Endothelial cell (in vitro differentiated cells): ENCODE results near the gene KMT2C. TPM values are rescaled to one million over a fixed set of nuclear protein-coding genes. Genes with fewer than 3 reads are reported as not detected.
"Not testable (repeated sequence)": the region's sequence is repeated elsewhere in the genome, so short reads cannot be mapped to it uniquely, and the experiment has no call there.

ENCODE experiments used
- DNase-seq: peaks from one replicate; pipeline ENCODE4 v3.0.0; 2021; ENCODE audit warnings: low spot score
- H3K27ac Mint-ChIP-seq: one replicate; pipeline ENCODE4 v1.8.0; 2021; ENCODE audit warnings: mixed read lengths, inconsistent platforms; ENCODE audit not compliant: unreplicated experiment
- H3K27me3 Mint-ChIP-seq: one replicate; pipeline ENCODE4 v1.8.0; 2021; ENCODE audit warnings: mild to moderate bottlenecking, moderate library complexity, mixed read lengths, inconsistent platforms; ENCODE audit not compliant: unreplicated experiment
- H3K36me3 Mint-ChIP-seq: one replicate; pipeline ENCODE4 v1.8.0; 2021; ENCODE audit warnings: mild to moderate bottlenecking, low read depth, mixed read lengths, inconsistent platforms; ENCODE audit not compliant: unreplicated experiment
- H3K4me1 Mint-ChIP-seq: one replicate; pipeline ENCODE4 v1.8.0; 2021; ENCODE audit warnings: mild to moderate bottlenecking, mixed read lengths, inconsistent platforms; ENCODE audit not compliant: unreplicated experiment
- H3K4me3 Mint-ChIP-seq: one replicate; pipeline ENCODE4 v1.8.0; 2021; ENCODE audit warnings: mild to moderate bottlenecking, mixed read lengths, inconsistent platforms; ENCODE audit not compliant: unreplicated experiment
- H3K9me3 Mint-ChIP-seq: one replicate; pipeline ENCODE4 v1.8.0; 2021; ENCODE audit warnings: mixed read lengths, inconsistent platforms; ENCODE audit not compliant: unreplicated experiment
- total RNA-seq: library from RNA; stranded (reverse); fragmentation: NEBNext Ultra II Directional; extraction: Animal tissue kit (Norgen Biotek cat#: 25700); gene quantifications from one replicate; pipeline ENCODE4 v1.2.1, GENCODE V29; 2021; ENCODE audit not compliant: unreplicated experiment
- TF ChIP-seq, protein P1 (sequence below): fragments of 200-600 bp; sonication (generic); IDR thresholded peaks from one replicate; pipeline ENCODE4 v1.5.0; 2021; ENCODE audit warnings: antibody characterized with exemption; ENCODE audit not compliant: unreplicated experiment

Gene KMT2C
- total RNA-seq, 1 donor from 2014 or later = 59.8 TPM

DNA sequence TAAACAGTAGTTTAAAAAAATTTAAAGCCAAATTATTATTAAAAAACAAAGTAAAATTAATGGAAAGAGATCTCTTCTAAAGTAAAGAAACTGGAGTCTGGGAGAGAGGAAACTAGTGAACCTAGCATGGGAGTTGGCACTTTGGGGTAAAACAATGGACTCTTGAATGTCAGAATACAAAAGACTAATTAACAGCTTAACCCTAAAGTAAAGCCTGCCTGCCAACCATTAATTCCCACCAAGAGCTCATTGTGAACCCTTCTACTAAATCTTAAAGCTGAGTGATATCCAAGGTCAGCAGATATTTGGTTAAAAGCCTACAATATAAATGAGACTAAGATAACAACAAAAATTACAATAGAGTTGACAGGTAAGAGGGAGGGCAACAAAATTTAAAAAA lies 36.5 kb downstream of the KMT2C start:
- H3K27me3 Mint-ChIP-seq = no peaks in the 10 kb centered on the region
- no peaks in the 10 kb centered on the region for H3K9me3 Mint-ChIP-seq
- no peak overlapping the region for H3K4me3 Mint-ChIP-seq
- no peaks in the 10 kb centered on the region for H3K4me1 Mint-ChIP-seq
- no peak for DNase-seq
- no peak overlapping the region for H3K27ac Mint-ChIP-seq
- no peaks in the 10 kb centered on the region for H3K36me3 Mint-ChIP-seq
- TF ChIP-seq, protein P1, sequence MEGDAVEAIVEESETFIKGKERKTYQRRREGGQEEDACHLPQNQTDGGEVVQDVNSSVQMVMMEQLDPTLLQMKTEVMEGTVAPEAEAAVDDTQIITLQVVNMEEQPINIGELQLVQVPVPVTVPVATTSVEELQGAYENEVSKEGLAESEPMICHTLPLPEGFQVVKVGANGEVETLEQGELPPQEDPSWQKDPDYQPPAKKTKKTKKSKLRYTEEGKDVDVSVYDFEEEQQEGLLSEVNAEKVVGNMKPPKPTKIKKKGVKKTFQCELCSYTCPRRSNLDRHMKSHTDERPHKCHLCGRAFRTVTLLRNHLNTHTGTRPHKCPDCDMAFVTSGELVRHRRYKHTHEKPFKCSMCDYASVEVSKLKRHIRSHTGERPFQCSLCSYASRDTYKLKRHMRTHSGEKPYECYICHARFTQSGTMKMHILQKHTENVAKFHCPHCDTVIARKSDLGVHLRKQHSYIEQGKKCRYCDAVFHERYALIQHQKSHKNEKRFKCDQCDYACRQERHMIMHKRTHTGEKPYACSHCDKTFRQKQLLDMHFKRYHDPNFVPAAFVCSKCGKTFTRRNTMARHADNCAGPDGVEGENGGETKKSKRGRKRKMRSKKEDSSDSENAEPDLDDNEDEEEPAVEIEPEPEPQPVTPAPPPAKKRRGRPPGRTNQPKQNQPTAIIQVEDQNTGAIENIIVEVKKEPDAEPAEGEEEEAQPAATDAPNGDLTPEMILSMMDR = no peak

DNA sequence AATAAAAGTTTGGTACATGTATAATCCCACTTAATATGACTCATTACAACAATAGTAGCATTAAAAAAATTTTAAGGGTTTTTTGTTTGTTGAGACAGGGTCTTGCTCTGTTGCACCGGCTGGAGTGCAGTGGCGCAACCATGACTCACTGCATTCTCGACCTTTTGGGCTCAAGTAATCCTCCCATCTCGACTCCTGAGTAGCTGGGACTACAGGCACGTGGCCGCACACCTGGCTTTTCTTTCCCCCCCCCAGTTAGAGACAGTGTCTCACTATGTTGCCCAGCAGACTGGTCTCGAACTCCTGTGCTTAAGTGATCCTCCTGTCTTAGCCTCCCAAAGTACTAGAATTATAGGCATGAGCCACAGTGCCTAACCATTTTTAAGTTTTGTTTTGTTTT lies 40.7 kb downstream of the KMT2C start:
- DNase-seq = no peak
- Mint-ChIP-seq H3K4me1 (peaks cover 6% of the 10 kb centered on the region), H3K27me3 (no peaks in the 10 kb centered on the region), H3K36me3 (no peaks in the 10 kb centered on the region), H3K9me3 (no peaks in the 10 kb centered on the region), H3K27ac (no peak overlapping the region), H3K4me3 (no peak overlapping the region)
- TF ChIP-seq, protein P1 = no peak

DNA sequence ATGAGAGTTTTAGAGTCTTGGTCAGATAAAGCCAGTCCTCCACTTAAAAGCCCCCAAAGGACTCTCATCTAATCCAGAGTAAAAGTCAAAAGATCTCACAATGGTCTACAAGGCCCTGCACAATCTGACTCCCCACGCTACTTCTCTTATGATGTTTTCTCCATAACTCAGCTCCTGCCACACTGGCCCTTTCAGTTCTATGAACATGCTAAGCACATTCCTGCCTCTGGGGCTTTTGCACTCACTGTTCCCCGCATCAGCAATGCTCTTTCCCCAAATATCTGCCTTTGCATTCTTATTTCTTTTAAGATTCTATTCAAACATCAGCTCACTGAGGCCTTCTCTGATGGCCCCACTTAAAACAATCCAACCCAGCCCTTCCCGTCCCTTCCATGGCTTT lies 41.6 kb downstream of the KMT2C start:
- H3K4me3 Mint-ChIP-seq, H3K27me3 Mint-ChIP-seq, H3K36me3 Mint-ChIP-seq, H3K4me1 Mint-ChIP-seq, H3K27ac Mint-ChIP-seq, H3K9me3 Mint-ChIP-seq: not testable (repeated sequence)
- DNase-seq = peak; percentile 33
- TF ChIP-seq, protein P1 = peak; percentile 68

DNA sequence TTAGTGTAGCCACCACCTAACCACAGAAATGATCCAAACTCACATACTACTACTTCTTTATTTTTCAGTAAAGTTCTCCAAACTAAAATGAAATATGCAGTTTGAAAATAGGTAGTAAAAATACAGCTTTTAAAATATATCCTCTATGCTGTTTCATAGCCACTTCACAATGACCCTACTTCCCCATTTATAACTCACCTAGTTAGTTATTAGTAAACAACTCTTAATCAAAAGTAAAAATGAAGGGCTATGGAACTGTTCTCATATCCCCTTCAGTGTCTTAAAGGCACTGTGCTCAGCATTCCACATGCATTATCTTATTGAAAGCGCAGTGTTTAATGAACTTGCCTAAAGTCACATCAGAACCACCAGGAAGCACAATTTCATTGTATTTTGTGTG lies 43.5 kb downstream of the KMT2C start:
- peaks cover 6% of the 10 kb centered on the region for H3K4me1 Mint-ChIP-seq
- TF ChIP-seq, protein P1 = no peak
- DNase-seq = no peak
- H3K27ac Mint-ChIP-seq = peak overlapping the region; percentile 80
- H3K36me3 Mint-ChIP-seq = no peaks in the 10 kb centered on the region
- no peaks in the 10 kb centered on the region for H3K9me3 Mint-ChIP-seq
- no peak overlapping the region for H3K4me3 Mint-ChIP-seq
- no peaks in the 10 kb centered on the region for H3K27me3 Mint-ChIP-seq

DNA sequence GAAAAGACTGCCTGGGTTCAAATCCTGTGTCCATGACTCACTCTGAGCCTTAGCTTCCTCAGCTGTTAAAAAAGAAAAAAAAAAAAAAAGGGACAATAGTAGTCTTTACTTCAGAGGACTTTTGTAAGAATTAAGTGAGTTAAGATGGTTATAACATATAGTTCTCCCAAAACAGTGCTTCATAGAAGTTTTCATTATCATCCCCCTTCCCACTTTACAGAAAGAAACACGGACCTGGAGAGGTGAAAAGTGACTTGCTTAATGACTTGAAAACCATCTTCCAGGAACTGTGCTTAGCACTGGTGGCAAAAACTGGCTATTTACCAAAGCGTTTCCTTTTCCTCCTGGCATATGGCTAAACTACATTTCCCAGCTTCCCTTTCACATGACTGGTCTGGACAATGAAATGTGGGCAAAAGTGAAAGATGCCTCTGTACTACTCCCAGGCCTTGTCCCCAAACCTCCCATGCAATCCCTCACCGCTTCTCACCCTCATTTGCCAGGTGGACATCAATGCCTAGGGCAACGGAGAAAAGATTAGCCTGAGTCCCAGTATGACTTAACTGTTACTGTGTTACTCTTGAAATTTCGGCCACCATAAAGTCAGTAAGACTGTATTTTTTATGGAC lies 49.6 kb downstream of the KMT2C start:
- not testable (repeated sequence) for H3K4me1 Mint-ChIP-seq, H3K27ac Mint-ChIP-seq, H3K4me3 Mint-ChIP-seq, H3K36me3 Mint-ChIP-seq, DNase-seq, H3K9me3 Mint-ChIP-seq, H3K27me3 Mint-ChIP-seq

DNA sequence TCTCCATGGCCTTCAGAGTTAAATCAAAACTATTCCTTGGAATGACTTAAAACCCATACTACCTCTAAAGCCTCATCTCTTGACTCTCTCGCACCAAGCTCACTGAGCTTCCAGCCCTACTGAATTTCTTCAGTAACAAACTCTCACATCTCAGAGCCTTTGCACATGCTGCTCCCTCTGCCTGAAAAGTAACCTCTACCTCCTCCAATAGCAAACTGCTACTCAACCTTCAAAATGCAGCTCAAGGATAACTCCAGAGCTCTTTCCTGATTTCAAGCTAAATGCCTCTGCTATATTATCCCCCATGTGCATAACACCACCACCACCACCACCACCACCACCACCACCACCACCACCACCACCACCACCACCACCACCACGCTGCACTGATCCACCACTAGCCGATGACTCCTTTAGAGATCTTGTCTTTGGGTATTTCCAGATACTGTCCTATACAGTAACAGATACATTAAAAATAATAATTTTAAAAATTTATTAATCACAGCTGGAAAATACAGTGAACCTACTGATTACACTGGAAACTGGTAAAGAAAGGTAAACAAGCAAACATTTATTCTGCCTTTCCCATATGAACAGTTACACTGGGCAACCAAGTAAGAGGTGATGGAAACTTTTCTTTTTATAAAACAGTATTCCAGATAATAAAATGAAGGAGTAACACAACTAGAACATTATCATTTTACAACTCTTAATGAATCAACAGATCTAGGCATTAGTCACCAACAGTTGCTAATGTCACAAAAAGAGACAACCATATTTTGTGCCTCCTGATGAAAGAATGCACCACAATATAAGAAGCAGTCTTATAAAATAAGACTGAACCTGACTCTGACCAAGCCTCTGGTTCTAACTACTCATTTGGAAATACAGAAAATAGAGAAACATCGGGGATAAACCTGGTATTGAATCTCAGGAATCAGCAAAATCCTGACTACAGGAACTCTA lies 51.3 kb downstream of the KMT2C start:
- not testable (repeated sequence) for H3K36me3 Mint-ChIP-seq, H3K27ac Mint-ChIP-seq, H3K9me3 Mint-ChIP-seq, H3K27me3 Mint-ChIP-seq, DNase-seq, H3K4me3 Mint-ChIP-seq, H3K4me1 Mint-ChIP-seq
